BLaER1 (cell line): ENCODE data around the gene CT45A1.
"Not testable (repeated sequence)": the region's sequence is repeated elsewhere in the genome, so short reads cannot be mapped to it uniquely, and the experiment has no call there.

ENCODE experiments used
- H3K27ac ChIP-seq: shearing (Covaris generic); formaldehyde crosslinking; 2 replicates; pipeline ENCODE4 v1.8.1; 2022
- H3K27me3 ChIP-seq: shearing (Covaris generic); formaldehyde crosslinking; 2 replicates; pipeline ENCODE4 v1.8.1; 2022
- H3K36me3 ChIP-seq: shearing (Covaris generic); formaldehyde crosslinking; 2 replicates; pipeline ENCODE4 v1.8.1; 2022
- H3K4me1 ChIP-seq: shearing (Covaris generic); formaldehyde crosslinking; 2 replicates; pipeline ENCODE4 v1.8.1; 2022
- H3K4me2 ChIP-seq: shearing (Covaris generic); formaldehyde crosslinking; 2 replicates; pipeline ENCODE4 v1.8.1; 2022
- H3K4me3 ChIP-seq: shearing (Covaris generic); formaldehyde crosslinking; 2 replicates; pipeline ENCODE4 v1.8.1; 2022
- H3K9ac ChIP-seq: shearing (Covaris generic); formaldehyde crosslinking; 2 replicates; pipeline ENCODE4 v1.8.1; 2022
- H3K9me3 ChIP-seq: shearing (Covaris generic); formaldehyde crosslinking; 2 replicates; pipeline ENCODE4 v1.8.1; 2022
- H4K20me1 ChIP-seq: shearing (Covaris generic); formaldehyde crosslinking; 2 replicates; pipeline ENCODE4 v1.8.1; 2022
- Cebpa-rat ChIP-seq: shearing (Covaris generic); IDR thresholded peaks from 2 replicates; pipeline ENCODE4 v1.8.1; 2022

Gene CT45A1

GRCh38 chrX:135713183-135713689 lies at the start of gene CT45A1:
CT45A1 (plus strand) TSS chrX:135713639; CDS start chrX:135718941, 5,302 bp downstream.
- H3K9me3 ChIP-seq, H3K36me3 ChIP-seq, H3K4me2 ChIP-seq, H3K4me3 ChIP-seq, H3K27ac ChIP-seq, H3K4me1 ChIP-seq, H3K9ac ChIP-seq, H4K20me1 ChIP-seq: not testable (repeated sequence)
- peaks cover 23% of the 10 kb centered on the region for H3K27me3 ChIP-seq

DNA sequence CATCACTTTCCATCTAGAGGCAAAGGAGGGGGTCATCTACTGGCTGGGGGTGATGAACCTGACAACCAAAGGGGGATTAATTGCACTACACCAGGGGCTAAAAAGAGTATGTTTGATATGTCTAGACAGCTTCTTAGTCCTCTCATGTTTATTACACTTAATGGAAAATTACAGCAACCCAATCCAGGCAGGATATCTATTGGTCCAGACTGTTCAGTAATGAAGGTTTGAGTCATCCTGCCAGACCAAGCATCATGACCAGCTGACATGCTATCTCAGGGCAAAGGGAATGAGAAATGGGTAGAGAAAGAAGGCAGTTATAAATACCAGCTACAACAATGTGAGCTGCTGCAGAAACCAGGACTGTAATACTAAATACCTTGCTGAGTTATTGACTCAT lies 40.5 kb upstream of the CT45A1 start:
- not testable (repeated sequence) for H3K9ac ChIP-seq

GRCh38 chrX:135688137-135688536 lies 25.3 kb upstream of the CT45A1 start:
- no peak overlapping the region for H3K27ac ChIP-seq
- H3K4me2 ChIP-seq: no peak overlapping the region
- H3K9ac ChIP-seq: no peak overlapping the region
- no peaks in the 10 kb centered on the region for H3K4me1 ChIP-seq
- 0 out of 2 replicates have a peak, but pooled peaks cover 3% of the 10 kb centered on the region for H3K9me3 ChIP-seq
- peaks cover 61% of the 10 kb centered on the region for H3K27me3 ChIP-seq
- no peak overlapping the region for H3K4me3 ChIP-seq
- no peak for TF ChIP-seq Cebpa-rat
- H4K20me1 ChIP-seq: no peaks in the 10 kb centered on the region; the same call in 1 of the 2 replicates
- H3K36me3 ChIP-seq: no peaks in the 10 kb centered on the region

More for the DNA sequence above, 40.5 kb upstream of the CT45A1 start:
- not testable (repeated sequence) for H4K20me1 ChIP-seq, H3K4me2 ChIP-seq, H3K4me1 ChIP-seq, H3K36me3 ChIP-seq, H3K4me3 ChIP-seq, H3K9me3 ChIP-seq, H3K27ac ChIP-seq
- H3K27me3 ChIP-seq: peaks cover 39% of the 10 kb centered on the region

DNA sequence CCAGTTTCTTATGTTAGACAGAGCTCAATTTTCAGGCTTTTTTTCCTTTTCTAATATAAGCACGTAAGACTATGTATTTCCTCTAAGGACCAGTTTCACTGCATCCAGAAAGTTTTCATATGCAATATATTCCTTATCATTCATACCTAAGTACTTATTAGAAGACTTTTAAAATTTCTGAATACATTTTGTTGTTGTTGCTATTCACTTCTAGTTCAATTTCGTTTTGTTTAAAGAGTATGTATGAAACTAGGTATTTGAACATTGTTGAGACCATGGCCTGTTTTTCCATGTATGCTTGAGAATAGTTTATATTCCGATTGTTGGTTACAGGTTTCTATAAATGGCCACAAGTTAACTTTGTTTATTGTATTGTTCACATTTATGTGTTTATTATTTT lies 18.0 kb upstream of the CT45A1 start:
- TF ChIP-seq Cebpa-rat: no peak
- Histone ChIP-seq H3K9me3 (no peaks in the 10 kb centered on the region), H3K4me3 (no peak overlapping the region), H3K36me3 (no peaks in the 10 kb centered on the region), H3K9ac (no peak overlapping the region), H3K27me3 (peaks cover 74% of the 10 kb centered on the region), H3K4me1 (no peaks in the 10 kb centered on the region; the same call in 1 of the 2 replicates), H4K20me1 (no peaks in the 10 kb centered on the region; the same call in 1 of the 2 replicates), H3K27ac (no peak overlapping the region), H3K4me2 (no peak overlapping the region)

DNA sequence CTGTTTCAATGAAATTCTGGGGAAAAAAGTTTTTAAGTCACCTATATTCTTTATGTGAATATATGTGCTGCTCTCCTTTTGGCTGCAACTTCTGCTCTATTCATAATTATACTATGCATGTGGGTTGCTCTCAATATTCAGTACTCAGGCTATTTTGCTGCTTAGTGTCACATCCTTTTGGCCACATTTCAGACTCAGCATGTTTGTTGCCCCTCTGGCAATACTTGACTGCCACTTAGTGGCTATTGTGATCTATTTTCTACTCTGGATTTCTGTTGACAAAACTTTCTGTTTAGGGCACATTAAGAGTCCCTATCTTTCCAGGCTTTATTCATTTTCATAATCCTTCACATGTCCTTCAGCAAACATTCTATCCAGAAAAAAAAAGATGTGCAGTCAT lies 15.8 kb upstream of the CT45A1 start:
- H3K4me2 ChIP-seq: no peak overlapping the region
- peaks cover 77% of the 10 kb centered on the region for H3K27me3 ChIP-seq

GRCh38 chrX:135698924-135699323 lies 14.5 kb upstream of the CT45A1 start:
- H3K9ac ChIP-seq: no peak overlapping the region
- no peaks in the 10 kb centered on the region for H3K36me3 ChIP-seq
- no peaks in the 10 kb centered on the region; the same call in 1 of the 2 replicates for H4K20me1 ChIP-seq
- H3K4me2 ChIP-seq: no peak overlapping the region
- TF ChIP-seq Cebpa-rat: no peak
- no peaks in the 10 kb centered on the region for H3K9me3 ChIP-seq
- no peak overlapping the region for H3K27ac ChIP-seq
- H3K4me1 ChIP-seq: no peaks in the 10 kb centered on the region; the same call in 1 of the 2 replicates
- H3K4me3 ChIP-seq: no peak overlapping the region
- peaks cover 78% of the 10 kb centered on the region for H3K27me3 ChIP-seq

More for the DNA sequence above, 15.8 kb upstream of the CT45A1 start:
- no peaks in the 10 kb centered on the region; the same call in 1 of the 2 replicates for H3K4me1 ChIP-seq
- no peaks in the 10 kb centered on the region; the same call in 1 of the 2 replicates for H4K20me1 ChIP-seq
- no peak overlapping the region for H3K27ac ChIP-seq
- H3K9me3 ChIP-seq: no peaks in the 10 kb centered on the region
- H3K9ac ChIP-seq: no peak overlapping the region
- H3K36me3 ChIP-seq: no peaks in the 10 kb centered on the region
- H3K4me3 ChIP-seq: no peak overlapping the region
- no peak for TF ChIP-seq Cebpa-rat

DNA sequence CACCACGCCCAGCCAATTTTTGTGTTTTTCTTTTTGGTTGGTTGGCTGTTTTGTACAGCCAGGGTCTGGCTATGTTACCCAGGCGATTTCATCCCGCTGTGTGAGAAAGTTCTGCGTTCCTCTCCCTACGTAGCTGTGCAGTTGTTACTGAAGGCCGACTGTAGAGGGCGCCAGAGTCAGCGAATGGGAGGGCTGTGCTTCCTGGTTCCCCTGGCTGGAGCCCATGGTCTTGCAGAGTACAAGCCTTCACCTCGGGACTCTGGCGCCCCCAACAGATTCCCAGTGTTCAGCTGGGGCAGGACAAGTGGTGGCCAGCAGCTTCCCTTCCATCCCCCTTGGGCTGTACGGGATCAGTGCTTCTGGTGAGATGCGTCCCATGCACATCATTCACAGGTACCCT lies 5.6 kb upstream of the CT45A1 start:
- Histone ChIP-seq H3K4me1 (no peaks in the 10 kb centered on the region), H3K27ac (no peak overlapping the region), H3K9me3 (no peaks in the 10 kb centered on the region), H3K27me3 (peaks cover 63% of the 10 kb centered on the region), H3K4me2 (no peak overlapping the region), H3K9ac (no peak overlapping the region), H3K36me3 (no peaks in the 10 kb centered on the region), H4K20me1 (no peaks in the 10 kb centered on the region), H3K4me3 (no peak overlapping the region)
- TF ChIP-seq Cebpa-rat: no peak

GRCh38 chrX:135713795-135714194 lies 356 bp downstream of the CT45A1 start:
- TF ChIP-seq Cebpa-rat: no peak
- Histone ChIP-seq H3K27ac (no peak overlapping the region), H3K36me3 (no peaks in the 10 kb centered on the region), H3K4me2 (no peak overlapping the region), H3K9ac (no peak overlapping the region), H3K9me3 (no peaks in the 10 kb centered on the region), H4K20me1 (no peaks in the 10 kb centered on the region), H3K27me3 (peaks cover 19% of the 10 kb centered on the region), H3K4me3 (no peak overlapping the region), H3K4me1 (no peaks in the 10 kb centered on the region)

DNA sequence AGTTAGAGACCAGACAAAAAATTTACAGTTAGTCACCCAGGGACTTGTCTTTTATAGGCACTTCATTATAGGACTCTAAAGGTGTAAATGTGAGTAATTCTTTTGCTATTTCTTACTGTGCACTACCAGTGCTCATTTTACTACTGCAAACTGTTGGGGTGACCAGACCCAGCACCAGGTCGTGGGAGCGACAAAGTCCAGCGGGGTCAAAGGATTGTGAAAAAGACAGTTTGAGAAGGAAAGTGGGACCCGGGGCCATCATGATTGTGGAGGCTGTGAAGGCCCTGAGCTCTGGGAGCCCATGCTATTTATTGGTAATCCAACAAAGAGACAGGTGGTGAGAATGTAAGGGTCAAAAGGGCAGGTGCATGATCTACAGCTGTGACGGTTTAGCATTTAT lies 21.2 kb downstream of the CT45A1 start:
- not testable (repeated sequence) for H3K4me2 ChIP-seq, H3K4me1 ChIP-seq, H3K9ac ChIP-seq, H3K36me3 ChIP-seq, H3K27ac ChIP-seq, H3K4me3 ChIP-seq, H4K20me1 ChIP-seq, H3K9me3 ChIP-seq
- peaks cover 18% of the 10 kb centered on the region for H3K27me3 ChIP-seq

GRCh38 chrX:135737366-135738071 lies 24.1 kb downstream of the CT45A1 start:
- Histone ChIP-seq H4K20me1 (peaks cover 6% of the 10 kb centered on the region; the same call in 1 of the 2 replicates), H3K9ac (no peak overlapping the region), H3K9me3 (no peaks in the 10 kb centered on the region), H3K4me2 (no peak overlapping the region), H3K4me1 (no peaks in the 10 kb centered on the region), H3K4me3 (no peak overlapping the region), H3K27ac (no peak overlapping the region), H3K27me3 (peaks cover 37% of the 10 kb centered on the region), H3K36me3 (no peaks in the 10 kb centered on the region)
- TF ChIP-seq Cebpa-rat: no peak
